Measurements from ENCODE around the gene CRIP1. TPM values are rescaled to one million over a fixed set of nuclear protein-coding genes. Genes with fewer than 3 reads are reported as not detected.

Gene CRIP1
- total and polyA plus RNA-seq, 2 experiments from 2014 or later, result 0.80 to 8.4 TPM

DNA sequence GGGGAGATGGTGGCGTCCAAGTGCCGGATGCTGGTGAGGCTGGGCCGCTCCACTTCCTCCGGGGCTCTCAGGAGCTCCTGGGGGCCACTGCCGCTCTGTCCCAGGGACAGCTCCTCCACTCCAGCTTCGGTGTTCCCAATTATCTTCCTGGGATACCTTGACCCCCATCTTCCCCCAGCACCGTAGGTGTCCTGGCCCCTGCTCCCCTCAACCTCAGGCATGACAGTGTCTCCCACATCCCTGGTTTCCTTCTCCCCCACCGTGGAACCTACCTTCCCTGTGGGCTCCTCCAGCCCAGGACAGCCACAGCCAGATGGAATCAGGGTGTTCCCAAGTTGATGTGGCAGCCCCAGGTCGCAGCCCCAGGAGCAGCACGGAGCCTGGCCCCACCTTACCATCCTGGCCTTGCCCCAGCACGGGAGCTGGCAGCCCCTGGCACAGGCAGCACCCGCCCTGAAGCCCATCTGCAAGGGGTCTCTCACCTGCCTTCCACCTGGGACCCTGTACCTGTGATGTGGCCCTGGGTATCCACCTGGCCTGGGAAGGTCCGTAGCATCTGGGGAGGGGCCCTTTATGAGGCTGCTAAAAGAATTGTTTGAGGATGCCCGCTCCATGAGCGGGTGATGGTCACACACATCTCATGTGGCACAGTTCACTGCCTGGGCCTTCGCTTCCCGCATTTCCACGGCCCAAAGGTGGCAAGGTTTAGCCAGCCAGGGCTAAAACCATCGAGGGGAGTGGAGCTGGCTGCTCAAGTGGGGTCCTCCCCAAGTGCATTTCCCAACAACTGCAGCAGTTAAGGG, 43.8 kb downstream of the CRIP1 start:
- H3K4me3 ChIP-seq, result no peak overlapping the region

DNA sequence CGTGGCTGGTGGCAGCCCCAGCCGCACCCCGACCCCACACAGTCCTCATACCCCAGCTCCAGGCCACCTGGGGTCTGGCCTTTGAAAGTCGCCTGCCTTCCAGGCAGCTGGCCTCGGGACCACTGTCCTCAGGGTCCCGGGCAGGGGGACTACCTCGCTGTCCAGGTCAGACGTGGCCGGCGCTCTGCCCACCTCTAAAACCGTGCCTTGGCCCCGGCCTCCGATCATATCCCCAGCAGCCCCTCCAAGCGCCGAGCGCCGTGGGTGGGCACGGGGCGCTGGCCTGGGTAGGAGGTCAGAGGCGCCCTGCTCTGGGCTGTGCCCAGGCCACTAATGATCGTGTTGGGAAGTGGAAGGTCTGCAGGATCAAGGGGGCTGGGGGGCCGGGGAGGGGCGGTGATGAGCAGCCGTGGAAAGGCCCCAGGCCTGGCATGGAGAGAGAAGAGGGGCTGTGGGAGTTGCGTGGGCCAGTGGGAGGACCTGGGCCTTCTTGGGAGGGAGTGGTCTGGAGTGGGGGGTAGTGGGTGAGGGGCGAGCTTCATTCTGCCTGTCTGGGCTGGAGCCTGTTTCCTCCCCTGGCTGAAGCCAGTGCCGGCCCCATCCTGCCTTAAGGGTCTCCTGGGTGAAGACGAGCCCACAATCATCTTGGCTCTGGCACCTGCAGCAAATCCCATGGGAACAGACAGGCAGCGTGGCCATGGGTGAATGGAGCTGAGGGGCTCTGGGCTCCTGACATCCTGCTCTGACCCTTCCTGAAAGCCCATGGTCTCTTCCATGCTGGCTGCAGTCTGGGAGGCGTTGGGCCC, 44.6 kb downstream of the CRIP1 start:
- H3K4me1 ChIP-seq (ENCODE audit: insufficient read depth), result no peaks in the 10 kb centered on the region
- no peak for ATAC-seq
- no peak overlapping the region for H3K4me3 ChIP-seq
- no peak overlapping the region for H3K4me3 Mint-ChIP-seq
- no peak overlapping the region for H3K27ac Mint-ChIP-seq
- peaks cover 9% of the 10 kb centered on the region; the same call in 2 of the 3 replicates for H3K36me3 Mint-ChIP-seq (ENCODE audit: low read depth)
- no peak overlapping the region for H3K27ac ChIP-seq (ENCODE audit: low read depth)
- no peaks in the 10 kb centered on the region for H3K4me1 Mint-ChIP-seq
- no peaks in the 10 kb centered on the region for H3K79me2 ChIP-seq (replicated peaks; ENCODE audit: insufficient read depth)
- peaks cover 20% of the 10 kb centered on the region for H3K27me3 ChIP-seq (ENCODE audit: insufficient read depth)
- no peaks in the 10 kb centered on the region for H4K20me1 ChIP-seq (replicated peaks; ENCODE audit: insufficient read depth)
- H3K4me2 ChIP-seq, result no peak overlapping the region
- no peak overlapping the region for H2AFZ ChIP-seq
- H3F3A ChIP-seq (replicated peaks; ENCODE audit: low read depth), result no peaks in the 10 kb centered on the region
- H3K36me3 ChIP-seq (ENCODE audit: insufficient read depth), result no peaks in the 10 kb centered on the region
- H3K9me2 ChIP-seq (ENCODE audit: insufficient read depth), result no peaks in the 10 kb centered on the region
- peaks cover 26% of the 10 kb centered on the region for H3K9me3 Mint-ChIP-seq
- no peak for DNase-seq (ENCODE audit: low spot score)
- H3K27me3 Mint-ChIP-seq (ENCODE audit: insufficient read depth, low read depth, poor library complexity), result peaks cover 23% of the 10 kb centered on the region
- no peak for TF ChIP-seq ETS1 (IDR thresholded peaks at IDR 0.05)
- no peak for TF ChIP-seq ZNF114 (CRISPR knock-in tag; IDR thresholded peaks at IDR 0.05)
- TF ChIP-seq ZNF331 (CRISPR knock-in tag; IDR thresholded peaks at IDR 0.05; ENCODE audit: low read depth), result no peak
- no peak for TF ChIP-seq CREB1 (CRISPR knock-in tag; IDR thresholded peaks at IDR 0.05; ENCODE audit: low read depth)
- TF ChIP-seq NANOG (IDR thresholded peaks at IDR 0.05; ENCODE audit: borderline replicate concordance), result no peak
- TF ChIP-seq ZNF462 (CRISPR knock-in tag; IDR thresholded peaks at IDR 0.05), result no peak
- TF ChIP-seq, protein P1, sequence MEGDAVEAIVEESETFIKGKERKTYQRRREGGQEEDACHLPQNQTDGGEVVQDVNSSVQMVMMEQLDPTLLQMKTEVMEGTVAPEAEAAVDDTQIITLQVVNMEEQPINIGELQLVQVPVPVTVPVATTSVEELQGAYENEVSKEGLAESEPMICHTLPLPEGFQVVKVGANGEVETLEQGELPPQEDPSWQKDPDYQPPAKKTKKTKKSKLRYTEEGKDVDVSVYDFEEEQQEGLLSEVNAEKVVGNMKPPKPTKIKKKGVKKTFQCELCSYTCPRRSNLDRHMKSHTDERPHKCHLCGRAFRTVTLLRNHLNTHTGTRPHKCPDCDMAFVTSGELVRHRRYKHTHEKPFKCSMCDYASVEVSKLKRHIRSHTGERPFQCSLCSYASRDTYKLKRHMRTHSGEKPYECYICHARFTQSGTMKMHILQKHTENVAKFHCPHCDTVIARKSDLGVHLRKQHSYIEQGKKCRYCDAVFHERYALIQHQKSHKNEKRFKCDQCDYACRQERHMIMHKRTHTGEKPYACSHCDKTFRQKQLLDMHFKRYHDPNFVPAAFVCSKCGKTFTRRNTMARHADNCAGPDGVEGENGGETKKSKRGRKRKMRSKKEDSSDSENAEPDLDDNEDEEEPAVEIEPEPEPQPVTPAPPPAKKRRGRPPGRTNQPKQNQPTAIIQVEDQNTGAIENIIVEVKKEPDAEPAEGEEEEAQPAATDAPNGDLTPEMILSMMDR (conservative IDR thresholded peaks at IDR 0.05; ENCODE audit: low read depth in 2 of 2), result no peak
- no peak for TF ChIP-seq JUNB (IDR thresholded peaks at IDR 0.05; ENCODE audit: unreplicated experiment)
- no peak for TF ChIP-seq EZH2phosphoT487 (IDR thresholded peaks at IDR 0.05; ENCODE audit: unreplicated experiment)

More for the DNA sequence above, 43.8 kb downstream of the CRIP1 start:
- Histone ChIP-seq H4K20me1 (replicated peaks; ENCODE audit: insufficient read depth) (no peaks in the 10 kb centered on the region), H3K9me2 (ENCODE audit: insufficient read depth) (no peaks in the 10 kb centered on the region), H3K4me1 (ENCODE audit: insufficient read depth) (no peaks in the 10 kb centered on the region), H2AFZ (no peak overlapping the region), H3K79me2 (replicated peaks; ENCODE audit: insufficient read depth) (no peaks in the 10 kb centered on the region), H3K27me3 (ENCODE audit: insufficient read depth) (peaks cover 26% of the 10 kb centered on the region), H3K4me2 (no peak overlapping the region), H3K27ac (ENCODE audit: low read depth) (no peak overlapping the region), H3F3A (replicated peaks; ENCODE audit: low read depth) (no peaks in the 10 kb centered on the region), H3K36me3 (ENCODE audit: insufficient read depth) (no peaks in the 10 kb centered on the region)
- Mint-ChIP-seq H3K9me3 (peaks cover 22% of the 10 kb centered on the region), H3K4me3 (no peak overlapping the region), H3K4me1 (peaks cover 3% of the 10 kb centered on the region; the same call in 1 of the 3 replicates), H3K27me3 (ENCODE audit: insufficient read depth, low read depth, poor library complexity) (peaks cover 27% of the 10 kb centered on the region), H3K27ac (no peak overlapping the region), H3K36me3 (ENCODE audit: low read depth) (peaks cover 9% of the 10 kb centered on the region; the same call in 2 of the 3 replicates)
- ATAC-seq (no peak), DNase-seq (ENCODE audit: low spot score) (no peak)
- no peak for TF ChIP-seq EZH2phosphoT487 (IDR thresholded peaks at IDR 0.05; ENCODE audit: unreplicated experiment)
- no peak for TF ChIP-seq POLR2AphosphoS5 (IDR thresholded peaks at IDR 0.05; ENCODE audit: low read depth)
- no peak for TF ChIP-seq JUNB (IDR thresholded peaks at IDR 0.05; ENCODE audit: unreplicated experiment)
- TF ChIP-seq NANOG (IDR thresholded peaks at IDR 0.05; ENCODE audit: borderline replicate concordance), result no peak
- TF ChIP-seq STAT1 (IDR thresholded peaks at IDR 0.05; ENCODE audit: unreplicated experiment), result no peak
- no peak for TF ChIP-seq ZNF331 (CRISPR knock-in tag; IDR thresholded peaks at IDR 0.05; ENCODE audit: low read depth)

All from GM23338 (cell line).